WTC11 (cell line): ENCODE measurements around the gene CD59. TPM values are rescaled to one million over a fixed set of nuclear protein-coding genes. Genes with fewer than 3 reads are reported as not detected.

Source experiments
- ATAC-seq: fragments of 200-7000 bp; cut with Tn5 transposase; 2 replicates; pipeline ENCODE4 v1.10.0; 2021; ENCODE audit warnings: mild to moderate bottlenecking, moderate library complexity
- CTCF ChIA-PET: fragments of 300-600 bp; sonication (Branson Sonifier 250); formaldehyde crosslinking; loops from one replicate; lab custom pipeline; 2021; ENCODE audit warnings: antibody characterized with exemption; lab: Charles Lee
- POLR2A ChIA-PET: fragments of 350-600 bp; sonication (Branson Sonifier 250); formaldehyde crosslinking; loops from one replicate; lab custom pipeline; 2021; ENCODE audit warnings: antibody characterized with exemption; lab: Charles Lee
- DNase-seq: peaks from one replicate; pipeline ENCODE4 v3.0.0; 2021; ENCODE audit warnings: low spot score
- H3K27ac Mint-ChIP-seq: 2 replicates; pipeline ENCODE4 v1.8.0; 2021; ENCODE audit warnings: mixed read lengths
- H3K27me3 Mint-ChIP-seq: 2 replicates; pipeline ENCODE4 v1.8.0; 2021; ENCODE audit warnings: low read depth, mild to moderate bottlenecking, moderate library complexity, mixed read lengths
- H3K36me3 Mint-ChIP-seq: 2 replicates; pipeline ENCODE4 v1.8.0; 2021; ENCODE audit warnings: mixed read lengths
- H3K4me1 Mint-ChIP-seq: 2 replicates; pipeline ENCODE4 v1.8.0; 2022; ENCODE audit warnings: mixed read lengths
- H3K4me3 Mint-ChIP-seq: 2 replicates; pipeline ENCODE4 v1.8.0; 2021; ENCODE audit warnings: mild to moderate bottlenecking, moderate library complexity, mixed read lengths
- H3K9me3 Mint-ChIP-seq: 2 replicates; pipeline ENCODE4 v1.8.0; 2021; ENCODE audit warnings: mixed read lengths
- ATF6 ChIP-seq: sonication (generic); formaldehyde crosslinking; IDR thresholded peaks from 2 replicates; pipeline ENCODE4 v1.8.1; 2023; ENCODE audit warnings: mild to moderate bottlenecking, missing genetic modification reagents
- E2F5 ChIP-seq: sonication (generic); formaldehyde crosslinking; IDR thresholded peaks from 2 replicates; pipeline ENCODE4 v1.8.1; 2022; ENCODE audit warnings: mild to moderate bottlenecking, moderate library complexity, missing genetic modification reagents
- ESRRA ChIP-seq: sonication (generic); formaldehyde crosslinking; IDR thresholded peaks from 2 replicates; pipeline ENCODE4 v1.8.1; 2022; ENCODE audit warnings: mild to moderate bottlenecking, missing genetic modification reagents, borderline replicate concordance
- FOXK1 ChIP-seq: sonication (generic); formaldehyde crosslinking; IDR thresholded peaks from 2 replicates; pipeline ENCODE4 v1.8.0; 2022; ENCODE audit warnings: mild to moderate bottlenecking, moderate library complexity, missing genetic modification reagents
- GTF2I ChIP-seq: fragments of 250-450 bp; sonication (Bioruptor Pico); conservative IDR thresholded peaks from 2 replicates; pipeline ENCODE4 v1.4.0; 2021; ENCODE audit warnings: mild to moderate bottlenecking
- JAZF1 ChIP-seq: fragments of 250-450 bp; sonication (Bioruptor Pico); IDR thresholded peaks from 2 replicates; pipeline ENCODE4 v1.9.0; 2021; ENCODE audit warnings: moderate library complexity, mild to moderate bottlenecking, inconsistent platforms
- NFATC4 ChIP-seq: fragments of 250-450 bp; sonication (Bioruptor Pico); IDR thresholded peaks from 2 replicates; pipeline ENCODE4 v1.9.0; 2021; ENCODE audit warnings: mild to moderate bottlenecking
- RORB ChIP-seq: fragments of 250-450 bp; sonication (Bioruptor Pico); IDR thresholded peaks from 2 replicates; pipeline ENCODE4 v1.9.0; 2021; ENCODE audit warnings: mild to moderate bottlenecking
- TEAD1 ChIP-seq: sonication (generic); formaldehyde crosslinking; IDR thresholded peaks from 2 replicates; pipeline ENCODE4 v1.8.0; 2022; ENCODE audit warnings: mild to moderate bottlenecking, missing genetic modification reagents
- USF2 ChIP-seq: sonication (generic); formaldehyde crosslinking; IDR thresholded peaks from 2 replicates; pipeline ENCODE4 v1.8.1; 2023; ENCODE audit warnings: mild to moderate bottlenecking, missing genetic modification reagents, moderate library complexity
- ZMAT4 ChIP-seq: fragments of 250-450 bp; sonication (Bioruptor Pico); IDR thresholded peaks from 2 replicates; pipeline ENCODE4 v1.9.0; 2021; ENCODE audit warnings: mild to moderate bottlenecking
- ZNF281 ChIP-seq: sonication (generic); formaldehyde crosslinking; IDR thresholded peaks from 2 replicates; pipeline ENCODE4 v1.8.0; 2023; ENCODE audit warnings: mild to moderate bottlenecking, missing genetic modification reagents
- total RNA-seq: library from RNA; stranded (reverse); gene quantifications from 3 replicates; pipeline ENCODE4 v1.2.3, GENCODE V29; 2021
- TF ChIP-seq, protein P1 (sequence below): sonication (generic); formaldehyde crosslinking; IDR thresholded peaks from 2 replicates; pipeline ENCODE4 v1.8.1; 2022; ENCODE audit warnings: low read depth, mild to moderate bottlenecking, moderate library complexity, missing genetic modification reagents, borderline replicate concordance
- TF ChIP-seq, protein P2 (sequence below): sonication (generic); formaldehyde crosslinking; IDR thresholded peaks from 2 replicates; pipeline ENCODE4 v1.8.1; 2023; ENCODE audit warnings: mild to moderate bottlenecking, missing genetic modification reagents, borderline replicate concordance
- TF ChIP-seq, protein P3 (sequence below): sonication (generic); formaldehyde crosslinking; conservative IDR thresholded peaks from 2 replicates; pipeline ENCODE4 v1.8.1; 2023; ENCODE audit warnings: mild to moderate bottlenecking, low read depth, missing genetic modification reagents, moderate library complexity
- TF ChIP-seq, protein P4 (sequence below): sonication (generic); formaldehyde crosslinking; IDR thresholded peaks from 2 replicates; pipeline ENCODE4 v1.8.0; 2022; ENCODE audit warnings: mild to moderate bottlenecking, missing genetic modification reagents

CD59 gene
- total RNA-seq, 1 experiment from 2014 or later = 65.8 TPM

DNA sequence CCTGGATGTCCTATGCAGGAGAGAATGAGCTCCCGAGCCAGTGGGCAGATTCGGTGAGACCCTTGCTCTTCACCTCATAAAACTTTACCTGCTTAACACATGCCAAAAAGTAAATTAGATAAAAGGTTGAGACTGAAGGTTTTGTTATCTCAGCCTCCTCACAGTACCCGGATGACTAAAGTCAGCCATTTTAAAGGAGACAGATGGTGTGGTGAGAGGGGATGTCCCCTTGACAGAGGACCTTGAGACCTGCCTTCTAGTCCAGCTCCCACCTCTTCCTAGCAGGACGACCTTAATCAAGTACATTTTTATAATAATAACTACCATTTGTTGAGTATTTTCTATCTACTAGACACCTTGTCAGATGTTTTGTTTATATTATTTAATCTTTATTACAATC lies 75.3 kb downstream of the CD59 start:
- Mint-ChIP-seq H3K27me3 (no peaks in the 10 kb centered on the region), H3K4me3 (no peak overlapping the region), H3K9me3 (peaks cover 13% of the 10 kb centered on the region), H3K27ac (no peak overlapping the region), H3K4me1 (peaks cover 27% of the 10 kb centered on the region), H3K36me3 (peaks cover 9% of the 10 kb centered on the region)
- POLR2A ChIA-PET = no interaction called here
- no peak for DNase-seq
- no peak for ATAC-seq
- TF ChIP-seq, protein P1, sequence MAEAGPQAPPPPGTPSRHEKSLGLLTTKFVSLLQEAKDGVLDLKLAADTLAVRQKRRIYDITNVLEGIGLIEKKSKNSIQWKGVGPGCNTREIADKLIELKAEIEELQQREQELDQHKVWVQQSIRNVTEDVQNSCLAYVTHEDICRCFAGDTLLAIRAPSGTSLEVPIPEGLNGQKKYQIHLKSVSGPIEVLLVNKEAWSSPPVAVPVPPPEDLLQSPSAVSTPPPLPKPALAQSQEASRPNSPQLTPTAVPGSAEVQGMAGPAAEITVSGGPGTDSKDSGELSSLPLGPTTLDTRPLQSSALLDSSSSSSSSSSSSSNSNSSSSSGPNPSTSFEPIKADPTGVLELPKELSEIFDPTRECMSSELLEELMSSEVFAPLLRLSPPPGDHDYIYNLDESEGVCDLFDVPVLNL (CRISPR knock-in tag) = no peak
- TF ChIP-seq GTF2I (CRISPR knock-in tag) (no peak), ZNF281 (CRISPR knock-in tag) (no peak), E2F5 (CRISPR knock-in tag) (no peak), RORB (CRISPR knock-in tag) (no peak), ESRRA (CRISPR knock-in tag) (no peak), FOXK1 (CRISPR knock-in tag) (no peak), JAZF1 (CRISPR knock-in tag) (no peak), NFATC4 (no peak), USF2 (CRISPR knock-in tag) (no peak), TEAD1 (CRISPR knock-in tag) (no peak), ZMAT4 (CRISPR knock-in tag) (no peak), ATF6 (CRISPR knock-in tag) (no peak)
- TF ChIP-seq, protein P2, sequence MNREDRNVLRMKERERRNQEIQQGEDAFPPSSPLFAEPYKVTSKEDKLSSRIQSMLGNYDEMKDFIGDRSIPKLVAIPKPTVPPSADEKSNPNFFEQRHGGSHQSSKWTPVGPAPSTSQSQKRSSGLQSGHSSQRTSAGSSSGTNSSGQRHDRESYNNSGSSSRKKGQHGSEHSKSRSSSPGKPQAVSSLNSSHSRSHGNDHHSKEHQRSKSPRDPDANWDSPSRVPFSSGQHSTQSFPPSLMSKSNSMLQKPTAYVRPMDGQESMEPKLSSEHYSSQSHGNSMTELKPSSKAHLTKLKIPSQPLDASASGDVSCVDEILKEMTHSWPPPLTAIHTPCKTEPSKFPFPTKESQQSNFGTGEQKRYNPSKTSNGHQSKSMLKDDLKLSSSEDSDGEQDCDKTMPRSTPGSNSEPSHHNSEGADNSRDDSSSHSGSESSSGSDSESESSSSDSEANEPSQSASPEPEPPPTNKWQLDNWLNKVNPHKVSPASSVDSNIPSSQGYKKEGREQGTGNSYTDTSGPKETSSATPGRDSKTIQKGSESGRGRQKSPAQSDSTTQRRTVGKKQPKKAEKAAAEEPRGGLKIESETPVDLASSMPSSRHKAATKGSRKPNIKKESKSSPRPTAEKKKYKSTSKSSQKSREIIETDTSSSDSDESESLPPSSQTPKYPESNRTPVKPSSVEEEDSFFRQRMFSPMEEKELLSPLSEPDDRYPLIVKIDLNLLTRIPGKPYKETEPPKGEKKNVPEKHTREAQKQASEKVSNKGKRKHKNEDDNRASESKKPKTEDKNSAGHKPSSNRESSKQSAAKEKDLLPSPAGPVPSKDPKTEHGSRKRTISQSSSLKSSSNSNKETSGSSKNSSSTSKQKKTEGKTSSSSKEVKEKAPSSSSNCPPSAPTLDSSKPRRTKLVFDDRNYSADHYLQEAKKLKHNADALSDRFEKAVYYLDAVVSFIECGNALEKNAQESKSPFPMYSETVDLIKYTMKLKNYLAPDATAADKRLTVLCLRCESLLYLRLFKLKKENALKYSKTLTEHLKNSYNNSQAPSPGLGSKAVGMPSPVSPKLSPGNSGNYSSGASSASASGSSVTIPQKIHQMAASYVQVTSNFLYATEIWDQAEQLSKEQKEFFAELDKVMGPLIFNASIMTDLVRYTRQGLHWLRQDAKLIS (CRISPR knock-in tag) = no peak
- TF ChIP-seq, protein P3, sequence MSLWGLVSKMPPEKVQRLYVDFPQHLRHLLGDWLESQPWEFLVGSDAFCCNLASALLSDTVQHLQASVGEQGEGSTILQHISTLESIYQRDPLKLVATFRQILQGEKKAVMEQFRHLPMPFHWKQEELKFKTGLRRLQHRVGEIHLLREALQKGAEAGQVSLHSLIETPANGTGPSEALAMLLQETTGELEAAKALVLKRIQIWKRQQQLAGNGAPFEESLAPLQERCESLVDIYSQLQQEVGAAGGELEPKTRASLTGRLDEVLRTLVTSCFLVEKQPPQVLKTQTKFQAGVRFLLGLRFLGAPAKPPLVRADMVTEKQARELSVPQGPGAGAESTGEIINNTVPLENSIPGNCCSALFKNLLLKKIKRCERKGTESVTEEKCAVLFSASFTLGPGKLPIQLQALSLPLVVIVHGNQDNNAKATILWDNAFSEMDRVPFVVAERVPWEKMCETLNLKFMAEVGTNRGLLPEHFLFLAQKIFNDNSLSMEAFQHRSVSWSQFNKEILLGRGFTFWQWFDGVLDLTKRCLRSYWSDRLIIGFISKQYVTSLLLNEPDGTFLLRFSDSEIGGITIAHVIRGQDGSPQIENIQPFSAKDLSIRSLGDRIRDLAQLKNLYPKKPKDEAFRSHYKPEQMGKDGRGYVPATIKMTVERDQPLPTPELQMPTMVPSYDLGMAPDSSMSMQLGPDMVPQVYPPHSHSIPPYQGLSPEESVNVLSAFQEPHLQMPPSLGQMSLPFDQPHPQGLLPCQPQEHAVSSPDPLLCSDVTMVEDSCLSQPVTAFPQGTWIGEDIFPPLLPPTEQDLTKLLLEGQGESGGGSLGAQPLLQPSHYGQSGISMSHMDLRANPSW (CRISPR knock-in tag) = no peak
- TF ChIP-seq, protein P4, sequence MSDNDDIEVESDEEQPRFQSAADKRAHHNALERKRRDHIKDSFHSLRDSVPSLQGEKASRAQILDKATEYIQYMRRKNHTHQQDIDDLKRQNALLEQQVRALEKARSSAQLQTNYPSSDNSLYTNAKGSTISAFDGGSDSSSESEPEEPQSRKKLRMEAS = no peak
- CTCF ChIA-PET = no interaction called here
